ENCODE data around the gene S100A7A.
"Not testable (repeated sequence)": the region's sequence is repeated elsewhere in the genome, so short reads cannot be mapped to it uniquely, and the experiment has no call there.

Gene S100A7A

GRCh38 chr1:153417136-153417888 is 992 bp downstream of the S100A7A start:
- DNase-seq: peak; percentile 4
- Histone ChIP-seq H3K9me3 (ENCODE audit: severe bottlenecking) (peaks cover 15% of the 10 kb centered on the region), H3K36me3 (no peaks in the 10 kb centered on the region), H3K27ac (no peak overlapping the region), H3K27me3 (ENCODE audit: insufficient read depth, low read depth, severe bottlenecking) (peaks cover 93% of the 10 kb centered on the region), H3K4me3 (ENCODE audit: low read depth, low read length) (no peak overlapping the region)
- TF ChIP-seq, protein P1, sequence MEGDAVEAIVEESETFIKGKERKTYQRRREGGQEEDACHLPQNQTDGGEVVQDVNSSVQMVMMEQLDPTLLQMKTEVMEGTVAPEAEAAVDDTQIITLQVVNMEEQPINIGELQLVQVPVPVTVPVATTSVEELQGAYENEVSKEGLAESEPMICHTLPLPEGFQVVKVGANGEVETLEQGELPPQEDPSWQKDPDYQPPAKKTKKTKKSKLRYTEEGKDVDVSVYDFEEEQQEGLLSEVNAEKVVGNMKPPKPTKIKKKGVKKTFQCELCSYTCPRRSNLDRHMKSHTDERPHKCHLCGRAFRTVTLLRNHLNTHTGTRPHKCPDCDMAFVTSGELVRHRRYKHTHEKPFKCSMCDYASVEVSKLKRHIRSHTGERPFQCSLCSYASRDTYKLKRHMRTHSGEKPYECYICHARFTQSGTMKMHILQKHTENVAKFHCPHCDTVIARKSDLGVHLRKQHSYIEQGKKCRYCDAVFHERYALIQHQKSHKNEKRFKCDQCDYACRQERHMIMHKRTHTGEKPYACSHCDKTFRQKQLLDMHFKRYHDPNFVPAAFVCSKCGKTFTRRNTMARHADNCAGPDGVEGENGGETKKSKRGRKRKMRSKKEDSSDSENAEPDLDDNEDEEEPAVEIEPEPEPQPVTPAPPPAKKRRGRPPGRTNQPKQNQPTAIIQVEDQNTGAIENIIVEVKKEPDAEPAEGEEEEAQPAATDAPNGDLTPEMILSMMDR (IDR thresholded peaks at IDR 0.05; ENCODE audit: low read depth, low read length): no peak

GRCh38 chr1:153418758-153419435 is 2.6 kb downstream of the S100A7A start:
- not testable (repeated sequence) for H3K9me3 ChIP-seq (ENCODE audit: severe bottlenecking); H3K27ac ChIP-seq; H3K36me3 ChIP-seq; H3K4me3 ChIP-seq (ENCODE audit: low read depth, low read length)
- peaks cover 93% of the 10 kb centered on the region for H3K27me3 ChIP-seq (ENCODE audit: insufficient read depth, low read depth, severe bottlenecking)
- DNase-seq: peak; percentile 4

DNA sequence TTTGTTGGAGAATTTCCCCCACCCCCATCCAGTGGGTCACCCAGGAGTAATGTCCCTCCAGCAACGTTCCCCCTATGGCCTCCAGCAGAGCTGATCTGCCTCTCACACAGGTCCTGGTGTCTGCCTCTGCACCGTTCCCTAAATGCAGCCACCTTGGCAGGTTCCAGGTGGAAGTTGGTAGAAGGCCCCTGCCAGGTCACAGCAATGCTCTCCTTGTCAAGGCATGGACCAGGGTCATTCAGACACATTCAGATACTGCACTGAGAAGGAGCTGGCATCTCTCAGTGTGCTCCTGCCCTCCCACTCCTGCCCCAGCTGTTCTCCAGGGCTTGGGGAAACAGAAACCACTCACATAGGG is 3.1 kb downstream of the S100A7A start:
- not testable (repeated sequence) for H3K27ac ChIP-seq; H3K4me3 ChIP-seq (ENCODE audit: low read depth, low read length); H3K9me3 ChIP-seq (ENCODE audit: severe bottlenecking); H3K36me3 ChIP-seq
- peak; percentile 7 for DNase-seq
- peaks cover 88% of the 10 kb centered on the region for H3K27me3 ChIP-seq (ENCODE audit: insufficient read depth, low read depth, severe bottlenecking)

- no peak overlapping the region for H3K27ac ChIP-seq
- H3K9me3 ChIP-seq (ENCODE audit: severe bottlenecking): peaks cover 3% of the 10 kb centered on the region
- TF ChIP-seq, protein P1 (IDR thresholded peaks at IDR 0.05; ENCODE audit: low read depth, low read length): no peak
- DNase-seq: peak; percentile 4
- no peak overlapping the region for H3K4me3 ChIP-seq (ENCODE audit: low read depth, low read length)
- H3K27me3 ChIP-seq (ENCODE audit: insufficient read depth, low read depth, severe bottlenecking): peaks cover 79% of the 10 kb centered on the region
- no peaks in the 10 kb centered on the region for H3K36me3 ChIP-seq
These were observed 4.0 kb downstream of the S100A7A start for GRCh38 chr1:153420306-153420705.

GRCh38 chr1:153422450-153423068 is 6.2 kb downstream of the S100A7A start:
- Histone ChIP-seq H3K36me3 (no peaks in the 10 kb centered on the region), H3K4me3 (ENCODE audit: low read depth, low read length) (no peak overlapping the region), H3K9me3 (ENCODE audit: severe bottlenecking) (no peaks in the 10 kb centered on the region), H3K27ac (no peak overlapping the region), H3K27me3 (ENCODE audit: insufficient read depth, low read depth, severe bottlenecking) (peaks cover 71% of the 10 kb centered on the region)
- peak; percentile 6 for DNase-seq
- TF ChIP-seq, protein P1 (IDR thresholded peaks at IDR 0.05; ENCODE audit: low read depth, low read length): no peak

DNA sequence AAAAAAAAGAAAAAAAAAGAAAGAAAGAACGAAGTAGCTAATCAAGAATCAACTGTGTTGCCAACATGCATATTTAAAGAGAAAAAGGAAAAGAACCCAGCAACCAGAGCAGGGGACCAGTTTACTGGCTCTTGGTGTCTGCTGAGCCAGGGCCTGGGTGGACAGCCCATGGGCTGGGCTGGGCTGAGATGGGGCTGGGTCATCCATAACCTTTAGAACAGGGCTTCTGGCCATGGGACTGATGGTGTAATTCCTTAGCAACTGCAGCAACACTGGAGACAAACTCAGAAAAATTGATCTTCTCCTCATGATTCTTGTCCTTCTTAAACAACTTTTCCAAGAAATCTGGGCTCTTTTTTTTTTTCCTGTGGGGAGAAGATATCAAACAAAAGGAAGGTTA is 10.5 kb downstream of the S100A7A start:
- Histone ChIP-seq H3K36me3 (no peaks in the 10 kb centered on the region), H3K27ac (no peak overlapping the region), H3K4me3 (ENCODE audit: low read depth, low read length) (no peak overlapping the region), H3K9me3 (ENCODE audit: severe bottlenecking) (no peaks in the 10 kb centered on the region), H3K27me3 (ENCODE audit: insufficient read depth, low read depth, severe bottlenecking) (peaks cover 69% of the 10 kb centered on the region)
- DNase-seq: no peak
- TF ChIP-seq, protein P1 (IDR thresholded peaks at IDR 0.05; ENCODE audit: low read depth, low read length): no peak

All from WERI-Rb-1 (cell line).